GM12891 (cell line): ENCODE measurements around the gene RAPGEF4.

Source experiments
- DNase-seq: peaks from one replicate; pipeline ENCODE4 v3.0.0; 2011; ENCODE audit warnings: low spot score; ENCODE audit not compliant: insufficient read length
- FAIRE-seq: peaks from 2 replicates; lab custom pipeline; 2011; peaks lifted over from hg19 to GRCh38; lab: Jason Lieb, UNC
- PAX5 ChIP-seq: IDR thresholded peaks from 2 replicates; pipeline ENCODE4 v1.6.1; 2011; ENCODE audit warnings: low read length, moderate library complexity, mild to moderate bottlenecking; ENCODE audit not compliant: insufficient read depth, severe bottlenecking
- POLR2A ChIP-seq: IDR thresholded peaks from 2 replicates; pipeline ENCODE4 v1.6.1; 2011; ENCODE audit warnings: low read depth, low read length, control low read depth
- POLR2AphosphoS5 ChIP-seq: IDR thresholded peaks from 2 replicates; pipeline ENCODE4 v1.6.1; 2011; ENCODE audit warnings: low read depth, low read length, control low read depth
- POU2F2 ChIP-seq: IDR thresholded peaks from 2 replicates; pipeline ENCODE4 v1.6.1; 2011; ENCODE audit warnings: low read depth, mild to moderate bottlenecking, control low read depth, low read length, moderate library complexity
- SPI1 ChIP-seq: IDR thresholded peaks from 2 replicates; pipeline ENCODE4 v1.6.1; 2011; ENCODE audit warnings: low read depth, low read length, control low read depth
- TAF1 ChIP-seq: IDR thresholded peaks from 2 replicates; pipeline ENCODE4 v1.6.1; 2011; ENCODE audit warnings: low read depth, low read length, control low read depth

The RAPGEF4 gene

GRCh38 chr2:172931918-172932520 is 196.4 kb downstream of the RAPGEF4 start:
- FAIRE-seq (peak; percentile 87), DNase-seq (peak; percentile 14)
- no peak for TF ChIP-seq SPI1
- TF ChIP-seq POLR2A, result no peak
- TF ChIP-seq POU2F2, result no peak
- TF ChIP-seq TAF1, result no peak
- no peak for TF ChIP-seq POLR2AphosphoS5
- no peak for TF ChIP-seq PAX5

GRCh38 chr2:172937884-172938712 is 202.5 kb downstream of the RAPGEF4 start:
- DNase-seq, result no peak
- no peak for TF ChIP-seq TAF1
- TF ChIP-seq POLR2A, result no peak
- no peak for TF ChIP-seq POLR2AphosphoS5
- TF ChIP-seq SPI1, result no peak
- TF ChIP-seq POU2F2, result no peak
- no peak for TF ChIP-seq PAX5
- no peak for FAIRE-seq

GRCh38 chr2:172938713-172939375 is 203.2 kb downstream of the RAPGEF4 start:
- FAIRE-seq (no peak), DNase-seq (no peak)
- no peak for TF ChIP-seq POLR2A
- TF ChIP-seq TAF1, result no peak
- TF ChIP-seq POU2F2, result no peak
- no peak for TF ChIP-seq SPI1
- no peak for TF ChIP-seq PAX5
- no peak for TF ChIP-seq POLR2AphosphoS5

DNA sequence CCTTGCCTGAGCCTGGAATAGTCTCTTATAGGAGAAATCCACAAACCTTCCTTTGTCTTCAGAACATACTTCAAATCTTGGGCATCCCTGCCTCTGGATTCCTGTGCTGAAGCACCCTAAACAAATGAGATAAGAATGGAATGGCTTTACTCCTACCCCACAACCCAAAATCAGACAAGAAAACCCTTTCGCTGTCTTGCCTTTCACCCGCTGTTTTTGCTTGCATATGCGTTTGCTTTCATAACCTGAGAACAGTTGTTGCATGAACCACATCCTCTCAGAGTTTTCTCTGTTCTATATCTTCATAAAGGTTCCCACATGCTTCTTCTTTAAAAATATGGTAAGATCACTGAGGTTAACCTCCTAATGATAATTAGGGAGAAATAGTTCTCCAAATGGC is 207.9 kb downstream of the RAPGEF4 start:
- TF ChIP-seq POLR2A (no peak), POLR2AphosphoS5 (no peak)
- FAIRE-seq (no peak), DNase-seq (no peak)

DNA sequence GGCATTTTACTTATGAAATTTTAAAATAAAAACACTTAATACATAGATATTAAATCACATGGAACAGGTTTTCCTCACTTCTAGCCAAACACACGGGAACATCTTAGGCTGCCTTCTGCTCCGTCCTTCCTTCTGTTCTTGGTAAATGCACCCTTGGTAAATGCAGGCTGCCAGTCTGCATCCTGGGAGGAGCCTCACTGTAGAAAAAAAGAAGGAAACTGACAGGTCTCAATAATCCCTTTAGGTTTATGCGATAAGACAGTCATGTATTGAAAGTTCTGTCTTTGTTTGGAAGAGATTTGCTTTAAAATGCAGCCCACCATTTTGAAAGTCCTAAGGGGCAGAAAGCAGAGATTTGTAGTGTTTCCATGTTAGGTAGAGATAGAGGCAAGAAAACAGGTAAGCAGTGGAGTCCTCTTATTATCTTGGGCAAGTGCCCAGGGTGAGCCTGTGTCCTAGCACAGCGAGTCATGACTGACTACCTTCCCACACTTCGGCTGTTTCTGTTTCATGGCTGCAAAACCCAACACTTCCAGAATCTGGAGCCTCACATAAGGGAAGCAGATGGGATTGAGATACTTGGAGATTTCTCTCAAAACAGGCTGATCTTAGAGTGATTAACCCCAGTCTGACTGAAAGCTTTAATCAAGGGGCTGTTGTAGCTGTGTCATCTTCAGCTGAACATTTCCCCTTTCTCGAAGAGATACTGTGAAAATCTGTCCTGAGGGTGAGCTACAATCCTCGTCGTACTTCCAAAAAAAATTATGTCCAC is 208.6 kb downstream of the RAPGEF4 start:
- no peak for FAIRE-seq
- TF ChIP-seq TAF1 (no peak), POLR2AphosphoS5 (no peak), POU2F2 (no peak), SPI1 (no peak), POLR2A (no peak), PAX5 (no peak)
- DNase-seq, result no peak

GRCh38 chr2:172944794-172945509 is 209.3 kb downstream of the RAPGEF4 start:
- TF ChIP-seq TAF1, result no peak
- TF ChIP-seq POLR2A, result no peak
- no peak for TF ChIP-seq POU2F2
- no peak for TF ChIP-seq POLR2AphosphoS5
- TF ChIP-seq SPI1, result no peak
- no peak for TF ChIP-seq PAX5
- DNase-seq (no peak), FAIRE-seq (no peak)

DNA sequence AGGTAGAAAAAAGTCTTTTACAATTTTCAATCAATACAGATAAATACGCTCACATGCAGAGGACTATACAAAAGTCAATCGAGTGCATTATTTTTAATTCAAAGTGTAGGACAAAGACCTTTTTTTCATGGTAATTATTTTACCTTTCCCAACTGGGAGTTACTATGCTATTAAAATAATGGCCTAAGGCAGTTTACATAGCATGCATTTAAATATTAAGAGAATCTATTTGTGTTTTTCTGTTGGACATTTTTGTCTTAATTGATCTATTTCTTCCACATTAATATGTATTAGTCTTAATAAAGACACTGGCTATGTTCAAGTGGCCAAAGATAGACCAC is 209.8 kb downstream of the RAPGEF4 start:
- FAIRE-seq (no peak), DNase-seq (no peak)
- no peak for TF ChIP-seq SPI1
- TF ChIP-seq TAF1, result no peak
- TF ChIP-seq PAX5, result no peak
- TF ChIP-seq POU2F2, result no peak
- no peak for TF ChIP-seq POLR2A
- TF ChIP-seq POLR2AphosphoS5, result no peak

DNA sequence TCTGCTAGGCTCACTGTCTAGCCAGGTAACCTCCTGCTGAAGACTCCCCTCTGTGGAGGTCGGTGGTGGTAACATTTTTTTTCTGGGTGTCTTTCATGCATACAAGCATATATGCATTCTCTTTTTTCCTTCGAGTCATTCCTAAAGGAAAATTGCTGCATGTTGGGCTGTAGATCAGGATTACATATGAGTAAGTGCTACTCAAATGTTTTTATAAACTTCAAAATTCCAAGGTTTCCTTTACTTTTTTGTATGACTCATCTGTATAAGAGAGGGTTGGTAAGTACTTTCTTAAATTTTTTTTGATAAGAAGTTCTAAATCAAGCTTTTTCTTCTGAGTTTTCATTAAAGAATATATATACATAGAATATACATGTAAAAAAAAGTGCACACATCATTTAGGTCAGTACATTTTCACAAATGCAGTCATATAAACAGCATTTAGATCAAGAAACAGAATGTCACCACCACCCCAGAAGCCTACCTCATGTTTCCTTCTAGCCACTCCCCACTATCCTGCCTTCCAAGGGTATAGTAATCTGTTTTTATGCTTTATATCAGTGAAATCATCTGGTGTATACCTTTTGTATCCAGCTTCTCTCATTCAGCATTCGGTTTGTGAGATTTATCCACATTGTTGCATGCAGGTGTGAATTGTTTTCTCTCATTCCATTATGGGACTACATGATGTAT is 212.0 kb downstream of the RAPGEF4 start:
- FAIRE-seq (no peak), DNase-seq (no peak)
- no peak for TF ChIP-seq POLR2AphosphoS5
- TF ChIP-seq POU2F2, result no peak
- no peak for TF ChIP-seq TAF1
- no peak for TF ChIP-seq POLR2A
- TF ChIP-seq SPI1, result no peak
- TF ChIP-seq PAX5, result no peak
